ENCODE measurements around the gene NCKAP5.

The NCKAP5 gene

DNA sequence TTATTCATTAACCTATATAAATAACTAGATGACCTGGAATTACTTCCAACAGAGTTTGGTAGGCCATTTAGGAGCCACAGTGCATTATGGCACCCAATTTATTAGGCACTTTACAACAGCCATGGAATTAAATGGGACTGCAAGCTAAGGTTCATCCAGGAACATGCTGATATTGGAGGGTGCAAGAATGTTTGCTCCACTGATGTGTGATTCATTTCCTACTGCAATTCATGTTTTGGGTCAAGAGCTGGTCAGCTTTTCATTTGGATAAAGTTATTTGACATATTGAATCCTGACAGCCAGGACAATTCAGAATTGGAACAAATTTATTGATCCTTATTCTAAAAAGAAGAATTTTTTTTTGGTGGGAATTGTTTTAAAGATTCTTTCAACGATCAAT is 886.5 kb downstream of the NCKAP5 start:
- no peak for DNase-seq (ENCODE audit: low read depth in 4 of 4, low spot score in 1 of 4)

DNA sequence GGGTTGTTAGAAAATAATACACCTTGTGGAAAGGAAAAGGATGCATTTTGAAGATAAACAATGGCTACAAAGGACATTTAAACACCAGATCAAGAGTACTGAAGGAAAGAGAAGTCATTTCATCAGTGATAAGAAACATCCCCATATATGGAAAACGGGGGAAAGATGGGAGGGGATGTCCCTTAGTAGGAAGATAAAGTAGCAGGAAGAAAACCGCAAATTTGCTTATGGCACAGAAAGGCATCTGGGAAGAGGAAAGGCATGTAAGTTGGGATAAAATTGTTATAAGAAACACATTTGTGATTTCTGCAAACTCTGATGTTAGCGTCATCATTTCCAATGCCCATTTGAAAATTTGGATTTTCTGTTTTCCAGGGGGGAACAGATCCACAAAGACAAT is 887.7 kb downstream of the NCKAP5 start:
- no peak for DNase-seq (ENCODE audit: low read depth in 4 of 4, low spot score in 1 of 4)

DNA sequence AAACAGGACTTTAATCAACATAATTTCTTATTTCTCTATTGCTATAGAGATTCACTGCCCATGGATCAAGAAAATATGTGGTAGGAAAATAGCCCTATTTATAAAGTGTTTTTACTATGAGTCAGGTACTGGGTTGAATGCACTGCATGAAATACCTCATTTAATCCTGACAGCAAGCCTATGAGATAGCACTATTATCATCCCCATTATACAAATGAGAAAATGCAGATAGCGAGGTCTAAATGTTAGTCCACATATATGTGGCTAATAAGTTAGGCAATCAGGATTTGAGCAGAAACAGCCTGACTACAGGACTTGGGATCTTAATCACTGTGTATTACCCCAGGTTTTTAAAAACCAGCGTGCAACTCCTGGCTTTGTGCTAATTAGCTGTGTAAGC is 889.8 kb downstream of the NCKAP5 start:
- no peak for DNase-seq (ENCODE audit: low read depth in 4 of 4, low spot score in 1 of 4)

DNA sequence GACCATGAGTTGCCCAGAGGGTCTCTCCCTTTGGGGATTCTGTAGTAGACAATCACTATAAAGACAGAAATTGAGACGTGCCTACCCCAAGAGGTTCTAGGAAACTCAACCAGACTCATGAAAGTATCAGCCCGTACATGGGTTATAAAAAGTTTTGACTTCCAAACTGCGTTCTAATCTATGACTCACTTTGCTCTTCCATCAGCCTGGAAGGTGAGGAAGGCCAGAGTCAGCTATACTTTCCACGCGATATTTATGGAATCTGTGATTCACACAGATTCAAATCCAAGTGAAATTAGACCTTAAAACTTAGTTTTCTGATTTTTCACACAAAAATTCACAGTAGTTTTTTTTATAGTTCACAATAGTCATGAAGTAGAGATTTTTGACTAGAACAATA is 890.6 kb downstream of the NCKAP5 start:
- no peak for DNase-seq (ENCODE audit: low read depth in 4 of 4, low spot score in 1 of 4)

DNA sequence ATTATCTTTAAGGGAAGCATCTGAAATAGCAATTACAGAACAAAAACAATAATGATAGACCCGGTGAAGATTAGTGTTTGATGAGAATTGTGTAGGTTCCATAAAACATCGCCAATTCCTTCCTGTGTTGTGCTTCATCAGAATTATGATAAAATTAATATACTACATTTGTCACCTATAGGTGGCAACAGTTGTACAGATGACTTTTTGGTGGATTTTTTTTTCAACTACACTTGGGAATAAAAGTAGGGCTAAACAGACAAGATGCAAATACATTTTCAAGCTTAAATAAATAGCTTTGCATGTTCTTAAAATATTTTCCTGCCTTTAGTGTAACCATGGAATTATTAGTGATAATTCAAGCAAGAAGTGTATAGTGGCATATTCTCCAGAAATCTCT is 891.3 kb downstream of the NCKAP5 start:
- DNase-seq (ENCODE audit: low read depth in 4 of 4, low spot score in 1 of 4): no peak

DNA sequence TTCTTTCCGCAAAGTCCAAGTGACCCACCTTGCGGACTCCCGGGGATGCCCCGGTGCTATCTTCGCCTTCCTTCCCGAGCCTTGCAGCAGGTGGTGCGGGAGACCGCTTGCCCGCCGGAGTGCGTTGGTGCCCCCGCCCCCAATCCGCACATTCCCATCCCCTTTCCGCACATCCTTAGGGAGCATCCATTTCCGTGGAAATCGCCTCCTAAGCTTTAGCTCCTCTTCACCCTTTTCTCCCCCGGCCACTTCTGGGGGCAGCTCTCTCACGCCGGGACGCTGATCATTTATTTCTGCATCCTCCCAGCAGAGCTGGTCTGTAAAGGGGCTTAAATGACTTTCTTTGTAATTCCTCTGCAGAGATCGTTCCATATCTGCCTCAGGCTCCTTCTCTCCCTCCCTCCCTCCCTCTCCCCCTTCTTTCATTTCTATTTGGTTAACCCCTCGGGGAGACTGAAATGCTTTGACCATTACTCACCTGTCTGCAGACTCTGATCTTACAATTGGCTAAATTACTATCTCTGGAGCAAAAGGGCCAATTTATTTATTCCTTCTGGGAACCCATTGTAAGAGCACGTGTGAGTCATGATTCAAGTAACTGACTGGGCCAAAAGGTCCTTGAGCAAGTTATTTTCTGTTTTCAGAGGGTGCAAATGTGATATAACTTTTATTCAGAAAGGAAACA is 897.0 kb downstream of the NCKAP5 start:
- no peak for DNase-seq (ENCODE audit: low read depth in 4 of 4, low spot score in 1 of 4)

DNA sequence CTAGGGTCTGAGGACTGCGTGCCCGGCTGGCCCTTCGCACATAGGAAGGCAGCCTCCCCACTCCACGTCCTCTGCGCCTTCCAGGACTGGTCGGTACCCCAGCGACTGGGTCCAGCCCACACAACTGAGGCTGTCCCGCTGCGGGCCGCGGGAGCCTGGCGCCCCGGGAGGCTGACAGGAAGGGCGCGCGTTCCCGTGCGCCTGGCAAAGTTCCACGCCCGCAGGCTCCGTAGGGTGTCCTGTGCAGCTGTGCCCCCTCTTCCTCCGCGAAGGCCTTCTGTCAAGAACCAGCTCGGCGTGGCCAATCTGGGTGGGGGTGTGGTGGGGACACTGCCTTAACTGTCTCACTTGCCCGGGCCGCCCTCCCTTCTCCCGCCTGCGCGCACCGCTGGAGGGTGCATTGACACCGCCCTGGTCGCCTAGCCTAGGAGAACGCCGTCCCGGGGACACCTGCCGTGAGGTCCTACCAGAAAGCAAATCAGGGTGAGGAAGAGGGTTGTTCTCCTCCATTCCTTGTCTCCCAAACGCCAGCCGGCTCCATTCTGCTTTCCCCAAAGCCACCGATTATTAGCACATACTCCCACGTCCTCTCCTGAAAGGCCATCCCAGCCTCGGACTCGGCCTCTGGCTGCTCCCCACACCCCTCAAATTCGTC is 897.6 kb downstream of the NCKAP5 start:
- DNase-seq (ENCODE audit: low read depth in 4 of 4, low spot score in 1 of 4): no peak

DNA sequence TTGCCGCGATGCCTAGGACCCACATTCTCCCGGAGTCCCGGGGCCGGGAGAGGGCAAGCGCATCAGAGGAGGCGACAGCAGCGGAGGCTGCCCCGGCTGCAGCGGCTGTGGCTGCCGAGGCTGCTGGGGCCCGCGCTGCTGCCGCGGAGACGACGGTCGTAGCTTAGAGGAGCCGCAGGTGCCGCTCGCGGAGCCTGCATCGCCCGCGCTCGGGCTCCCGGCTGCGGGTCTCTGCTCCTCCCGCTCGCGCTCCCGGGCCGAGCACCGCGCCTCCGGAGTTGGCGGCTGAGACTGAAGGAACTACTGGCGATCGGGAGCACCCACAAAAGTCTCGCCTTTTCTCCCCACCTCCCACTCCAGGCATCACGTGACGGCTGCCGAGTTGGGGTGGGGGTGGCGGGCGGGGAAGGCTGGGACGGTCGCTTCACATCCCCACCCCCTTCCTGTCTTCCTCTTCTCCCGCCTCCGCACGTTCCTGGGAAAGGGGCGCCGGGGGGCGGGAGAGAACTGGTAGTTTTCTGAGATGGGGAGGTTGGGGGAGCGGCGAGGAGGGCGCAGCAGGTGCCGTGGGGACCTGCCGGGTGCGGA is 898.3 kb downstream of the NCKAP5 start, which contains the start of gene LYPD1:
Gene LYPD1 (minus strand): TSS at position 298 of the 588 bp plus-strand sequence. CDS start 273 bp downstream, at position 25.
- DNase-seq (ENCODE audit: low read depth in 4 of 4, low spot score in 1 of 4): no peak

DNA sequence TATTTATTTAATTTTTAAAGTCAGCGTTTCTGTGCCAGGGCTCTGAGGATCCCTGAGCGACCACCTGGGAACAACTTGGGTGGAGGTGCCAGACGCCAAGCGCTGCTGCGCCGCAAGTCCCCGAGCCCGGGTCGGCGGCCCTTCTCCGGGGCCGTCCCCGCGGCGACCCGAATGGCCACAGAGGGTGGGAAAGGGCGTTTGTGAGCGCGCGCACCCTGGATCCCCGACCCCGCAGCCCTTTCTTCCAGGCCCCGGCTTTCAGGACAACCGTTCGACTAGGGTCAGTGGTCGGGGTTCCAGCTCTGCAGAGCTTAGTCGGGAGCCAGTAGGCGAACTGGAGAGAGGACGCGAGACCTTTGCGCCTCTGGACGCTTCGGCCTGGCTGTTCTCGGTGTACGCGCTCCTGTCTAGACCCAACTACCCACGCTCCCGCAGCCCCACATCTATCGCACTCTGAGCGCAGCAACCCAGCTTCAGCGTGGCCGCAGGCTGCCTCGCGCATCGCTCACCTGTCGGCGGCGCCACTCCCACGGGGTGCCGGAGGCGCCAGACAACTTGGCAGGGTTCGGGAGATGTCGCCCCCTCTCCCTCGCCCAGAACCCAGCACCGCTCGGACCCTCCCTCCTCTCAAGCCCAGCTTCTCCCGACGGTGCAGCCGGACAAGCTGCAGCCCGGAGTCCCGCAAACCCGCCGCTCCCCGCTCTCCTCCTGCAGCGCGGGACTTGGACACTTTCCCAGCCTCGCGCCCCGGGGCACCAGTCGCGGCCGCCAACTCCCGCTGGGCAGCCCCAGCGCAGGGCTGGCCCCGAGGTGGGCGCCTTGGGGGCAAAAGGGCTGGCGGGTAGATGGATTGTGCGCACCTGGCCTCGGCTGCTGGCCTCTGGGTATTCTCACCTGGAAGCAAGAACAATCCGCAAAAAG is 899.0 kb downstream of the NCKAP5 start:
- DNase-seq (ENCODE audit: low read depth in 4 of 4, low spot score in 1 of 4): no peak

DNA sequence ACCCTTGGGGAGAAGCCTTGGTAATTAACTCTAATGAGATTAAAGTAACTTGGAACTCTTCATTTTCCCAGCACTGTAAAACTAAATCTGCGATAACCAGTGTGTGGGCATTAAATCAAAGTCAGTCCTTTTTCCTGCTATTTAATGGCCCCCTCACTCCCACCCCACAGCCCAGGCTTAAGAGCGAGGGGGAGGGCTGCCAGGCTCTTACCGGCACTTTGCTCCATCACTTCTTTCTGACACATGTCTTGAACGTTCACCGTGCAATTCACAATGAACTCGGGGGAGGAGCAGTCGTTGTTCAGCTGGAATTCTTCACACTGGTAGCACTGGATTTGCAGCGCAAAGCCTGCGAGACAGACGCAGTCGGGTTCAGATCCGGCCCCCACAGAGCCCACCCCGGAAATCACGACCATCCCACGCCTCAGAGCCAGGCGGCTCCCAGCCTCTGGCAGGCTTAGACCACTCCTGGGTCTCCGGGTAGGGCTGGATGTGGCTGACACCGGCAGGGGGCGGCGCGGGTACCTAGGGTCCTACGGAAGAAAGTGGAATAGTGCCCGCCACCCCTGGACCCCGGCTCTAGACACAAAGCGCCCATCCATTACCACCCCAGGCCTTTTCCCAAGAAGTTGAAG is 900.0 kb downstream of the NCKAP5 start:
- DNase-seq (ENCODE audit: low read depth in 4 of 4, low spot score in 1 of 4): no peak

DNA sequence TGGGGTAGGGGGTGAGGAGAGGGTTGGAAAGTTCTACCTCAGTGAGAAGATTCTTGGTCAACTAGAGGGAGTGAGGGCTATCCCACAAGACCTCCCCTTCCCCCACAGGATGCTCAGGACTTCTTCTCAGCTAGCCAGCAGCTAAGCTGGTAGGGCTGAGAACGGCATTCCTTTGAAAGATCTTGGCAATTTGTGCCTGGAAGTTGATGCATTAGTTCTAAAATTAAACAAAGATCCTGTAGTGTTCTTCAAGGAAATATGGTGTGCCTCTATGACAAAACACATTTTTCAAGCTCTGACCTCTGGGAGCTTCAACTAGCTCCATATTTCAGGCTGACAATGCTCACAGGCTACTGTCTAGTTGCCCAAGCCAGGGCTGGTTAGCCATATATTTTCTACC is 900.6 kb downstream of the NCKAP5 start:
- DNase-seq (ENCODE audit: low read depth in 4 of 4, low spot score in 1 of 4): no peak

DNA sequence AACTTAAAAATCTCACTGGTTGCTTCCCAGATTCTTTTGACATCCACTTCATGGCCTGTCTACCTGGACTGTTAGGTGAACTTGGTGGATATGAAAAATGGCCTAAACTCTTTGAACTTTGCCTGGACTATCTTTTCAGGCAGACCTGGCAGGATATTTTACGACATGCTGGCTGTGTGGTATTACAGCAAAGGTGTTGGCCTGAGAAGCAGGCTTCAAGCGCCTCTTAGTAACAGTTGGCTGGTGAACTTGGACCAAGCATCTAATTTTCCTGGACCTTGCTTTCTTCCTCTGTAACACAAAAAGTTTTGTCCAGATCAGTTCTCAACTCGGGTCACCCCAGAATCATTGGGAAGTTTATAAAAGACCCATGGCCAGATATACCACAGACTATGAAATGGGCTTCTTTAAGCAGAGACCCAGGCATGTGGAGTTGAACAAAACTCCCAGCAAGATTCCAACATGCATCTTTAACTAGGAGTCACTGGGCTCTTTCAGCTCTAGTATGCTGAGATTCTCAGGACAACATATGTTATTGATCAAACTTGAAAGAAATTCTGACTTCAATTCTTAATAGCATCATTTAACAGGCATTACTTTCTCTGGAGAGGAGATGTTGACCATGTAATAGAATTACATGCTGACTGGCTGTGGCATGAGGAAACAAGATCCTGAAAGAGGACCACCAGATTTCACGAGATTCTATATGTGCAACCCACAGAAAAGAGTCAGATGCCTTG is 902.7 kb downstream of the NCKAP5 start:
- no peak for DNase-seq (ENCODE audit: low read depth in 4 of 4, low spot score in 1 of 4)

DNA sequence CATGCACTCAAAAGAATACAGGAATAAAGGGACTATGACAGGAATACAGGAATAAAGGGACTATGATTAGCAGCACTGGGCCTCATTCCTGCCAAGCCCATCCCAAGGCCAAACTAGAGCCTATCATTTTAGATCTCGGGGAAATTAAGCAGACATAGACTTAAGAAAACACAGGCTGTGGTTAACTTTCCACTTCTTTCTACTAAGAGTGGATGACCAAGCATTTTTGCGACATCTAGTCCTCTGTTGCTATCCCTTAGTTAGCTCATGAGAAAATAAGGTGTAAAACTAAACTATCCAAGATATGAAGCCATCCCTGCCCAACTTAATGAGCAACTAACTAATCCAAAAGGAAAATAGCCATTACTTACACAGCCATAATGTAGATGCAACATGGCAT is 904.2 kb downstream of the NCKAP5 start:
- no peak for DNase-seq (ENCODE audit: low read depth in 4 of 4, low spot score in 1 of 4)

DNA sequence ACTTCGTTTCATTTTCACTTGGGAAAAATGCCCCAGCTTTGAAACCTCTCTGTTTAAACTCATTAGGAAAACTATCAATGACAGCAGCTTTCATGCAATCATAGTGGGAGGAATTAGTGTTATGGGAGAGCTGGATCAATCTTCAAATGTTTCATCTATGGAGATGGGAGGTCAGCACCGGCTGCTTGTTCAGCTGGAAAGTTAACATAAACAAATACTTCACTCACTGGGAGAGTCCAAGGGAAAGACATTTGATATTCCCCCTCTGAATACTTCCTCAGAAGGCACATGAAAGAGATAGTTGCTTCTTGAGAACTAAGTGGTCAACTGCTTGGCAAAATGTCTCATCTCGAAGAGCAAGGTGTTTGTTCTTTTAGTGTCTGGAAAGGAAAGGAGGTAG is 905.5 kb downstream of the NCKAP5 start:
- DNase-seq (ENCODE audit: low read depth in 4 of 4, low spot score in 1 of 4): no peak

DNA sequence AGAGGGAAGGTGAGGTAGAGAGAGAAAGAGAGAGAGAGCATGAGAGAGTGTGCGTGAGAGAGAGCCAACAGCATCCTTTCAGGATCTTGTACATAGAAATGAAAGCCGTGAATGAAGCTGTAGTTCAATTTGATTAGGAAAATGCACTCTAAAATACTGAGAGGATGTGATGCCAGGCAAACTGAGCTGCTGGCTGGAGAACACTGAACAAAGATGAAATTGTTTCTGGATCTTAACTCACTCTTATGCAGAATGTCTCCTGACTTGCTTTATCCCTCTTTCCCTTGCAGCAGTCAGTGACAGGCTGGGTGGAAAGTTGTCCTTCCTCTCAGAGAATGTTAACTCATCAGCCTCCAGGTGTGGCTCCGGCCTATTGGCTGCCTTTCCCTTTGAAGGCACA is 908.9 kb downstream of the NCKAP5 start:
- DNase-seq (ENCODE audit: low read depth in 4 of 4, low spot score in 1 of 4): no peak

DNA sequence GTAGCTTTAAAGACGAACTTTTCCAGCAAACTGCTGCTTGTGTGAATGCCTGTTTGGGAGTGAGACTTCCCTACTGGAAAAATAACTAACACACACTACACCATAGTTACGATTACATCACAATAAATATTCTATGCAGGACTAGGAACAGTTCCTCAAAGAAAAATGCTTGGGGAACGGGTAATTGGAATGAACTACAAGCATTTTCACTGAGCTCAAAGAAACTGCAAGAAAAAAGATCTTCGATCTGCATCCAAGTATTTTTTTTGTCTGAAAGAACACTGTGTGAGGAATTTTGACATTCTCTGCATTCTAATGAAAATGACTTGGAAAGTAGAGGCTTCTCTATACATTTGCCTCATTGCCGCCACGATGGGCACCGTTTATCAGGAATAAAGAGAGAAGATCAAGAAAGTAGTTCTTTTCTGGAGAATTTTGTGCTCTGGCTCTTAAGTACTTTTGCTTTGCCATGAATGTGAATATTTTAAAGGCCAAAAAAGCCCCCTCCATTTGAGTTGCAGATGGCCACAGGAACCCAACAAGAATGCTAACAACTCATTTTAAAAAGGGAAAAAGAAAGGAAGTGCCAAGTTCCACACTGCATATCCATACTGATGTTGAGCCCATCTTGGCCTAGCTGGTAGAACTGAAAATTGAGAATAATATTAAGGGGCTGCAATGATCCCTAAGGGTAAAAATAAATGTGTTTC is 911.8 kb downstream of the NCKAP5 start:
- no peak for DNase-seq (ENCODE audit: low read depth in 4 of 4, low spot score in 1 of 4)

DNA sequence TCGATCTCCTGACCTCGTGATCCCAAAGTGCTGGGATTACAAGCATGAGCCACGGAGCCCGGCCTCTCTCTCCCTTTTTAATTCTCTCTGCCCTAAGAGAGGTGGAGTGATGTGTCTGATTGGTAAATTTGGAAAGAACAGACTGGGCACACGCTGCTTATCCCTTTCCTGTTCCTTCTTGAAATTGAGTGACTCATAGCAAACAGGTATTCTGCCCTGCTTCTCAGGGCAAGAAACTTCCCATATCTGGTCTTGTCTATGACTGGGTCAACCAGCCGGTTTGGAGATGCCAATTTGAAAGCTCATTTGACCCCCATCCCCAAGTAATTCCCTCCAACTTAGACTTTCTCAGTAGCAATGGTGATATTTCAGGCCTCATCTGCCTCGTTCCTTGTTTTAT is 913.3 kb downstream of the NCKAP5 start:
- DNase-seq (ENCODE audit: low read depth in 4 of 4, low spot score in 1 of 4): no peak

DNA sequence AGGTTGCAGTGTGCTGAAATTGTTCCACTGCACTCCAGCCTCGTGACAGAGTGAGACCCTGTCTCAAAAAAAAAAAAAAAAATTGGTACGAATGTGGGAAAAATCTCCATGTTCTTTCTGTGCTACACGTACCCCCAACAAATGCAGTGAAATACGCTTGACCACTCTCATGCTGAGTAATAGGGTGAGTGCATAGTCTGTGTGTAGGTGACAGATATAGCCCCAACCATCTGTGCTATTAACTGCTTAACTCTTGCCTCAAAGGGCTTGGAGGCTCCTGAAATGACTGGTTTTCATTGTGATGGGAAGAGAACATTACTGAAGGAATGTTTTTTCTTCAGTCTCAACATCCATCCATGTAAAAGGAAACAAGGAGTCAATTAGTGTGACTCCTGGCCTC is 913.9 kb downstream of the NCKAP5 start:
- no peak for DNase-seq (ENCODE audit: low read depth in 4 of 4, low spot score in 1 of 4)

DNA sequence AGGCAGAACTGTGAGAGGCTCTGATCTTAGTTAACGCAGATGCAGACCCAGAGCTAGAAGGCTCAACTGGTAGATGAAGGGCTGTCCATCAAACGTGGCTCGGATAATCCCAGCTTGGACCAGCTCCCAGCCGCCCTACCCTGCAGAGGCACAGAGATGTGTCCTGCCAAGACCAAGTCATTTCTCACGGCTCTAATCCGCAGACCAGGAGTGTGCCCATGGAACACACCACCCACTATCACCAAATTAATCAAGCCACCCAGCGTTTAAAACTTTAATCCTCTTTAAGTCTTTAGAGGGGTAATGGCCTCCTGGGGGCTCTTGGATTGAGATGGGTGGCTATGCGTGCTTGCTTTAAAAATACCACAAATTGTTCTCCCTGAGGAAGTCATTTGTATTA is 915.8 kb downstream of the NCKAP5 start:
- DNase-seq (ENCODE audit: low read depth in 4 of 4, low spot score in 1 of 4): no peak
